ENCODE data around the gene OR2G2. TPM values are rescaled to one million over a fixed set of nuclear protein-coding genes. Genes with fewer than 3 reads are reported as not detected.

Gene OR2G2
- total RNA-seq, 2 donors from 2014 or later = not detected

DNA sequence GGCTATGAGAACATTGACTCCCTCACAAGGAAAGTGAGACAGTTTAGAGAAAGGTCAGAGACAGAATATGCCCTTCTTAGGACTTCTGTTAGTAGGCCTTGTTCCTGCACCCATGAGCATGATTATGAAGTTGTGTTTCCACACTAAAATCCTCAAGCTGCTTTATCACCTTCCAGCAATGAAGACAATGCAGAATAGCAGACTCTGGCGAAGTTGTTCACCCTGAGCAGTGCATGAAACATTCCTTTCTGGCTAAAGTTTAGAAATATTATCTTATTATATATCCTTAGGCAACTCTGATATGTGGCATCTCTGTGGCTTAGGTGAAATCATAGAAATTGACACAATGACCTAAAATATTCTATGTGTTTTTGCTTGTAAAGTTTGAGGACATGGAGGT, 13.9 kb upstream of the OR2G2 start:
- Histone ChIP-seq H3K4me1 (ENCODE audit: control insufficient read depth, insufficient read depth, low read length) (no peaks in the 10 kb centered on the region), H3K36me3 (ENCODE audit: control insufficient read depth, insufficient read depth, low read length) (no peaks in the 10 kb centered on the region), H3K4me3 (ENCODE audit: low read length) (no peak overlapping the region), H3K27ac (ENCODE audit: low read depth, low read length) (no peak overlapping the region), H3K27me3 (ENCODE audit: control insufficient read depth, insufficient read depth, low read length, poor library complexity, severe bottlenecking) (no peaks in the 10 kb centered on the region), H3K9ac (ENCODE audit: extremely low read depth, low read length, poor library complexity, severe bottlenecking) (no peak overlapping the region), H3K9me3 (ENCODE audit: control insufficient read depth, low read length) (no peaks in the 10 kb centered on the region)
- 86% methylated on average over 1 of the region's 1 CpG; no CpG with 5 or more reads in 1 of the 2 experiments for WGBS, 2 experiments (ENCODE audit: insufficient coverage in 1 of 2, insufficient read length in 1 of 2)
- no peaks in the 10 kb centered on the region for H3K36me3 Mint-ChIP-seq (ENCODE audit: low read depth)
- H3K27me3 Mint-ChIP-seq (ENCODE audit: insufficient read depth) = no peaks in the 10 kb centered on the region
- no peak overlapping the region for H3K4me3 Mint-ChIP-seq
- no peaks in the 10 kb centered on the region for H3K4me1 Mint-ChIP-seq
- peaks cover 9% of the 10 kb centered on the region for H3K9me3 Mint-ChIP-seq
- no peak overlapping the region for H3K27ac Mint-ChIP-seq
- no peak for DNase-seq
- TF ChIP-seq, protein P1, sequence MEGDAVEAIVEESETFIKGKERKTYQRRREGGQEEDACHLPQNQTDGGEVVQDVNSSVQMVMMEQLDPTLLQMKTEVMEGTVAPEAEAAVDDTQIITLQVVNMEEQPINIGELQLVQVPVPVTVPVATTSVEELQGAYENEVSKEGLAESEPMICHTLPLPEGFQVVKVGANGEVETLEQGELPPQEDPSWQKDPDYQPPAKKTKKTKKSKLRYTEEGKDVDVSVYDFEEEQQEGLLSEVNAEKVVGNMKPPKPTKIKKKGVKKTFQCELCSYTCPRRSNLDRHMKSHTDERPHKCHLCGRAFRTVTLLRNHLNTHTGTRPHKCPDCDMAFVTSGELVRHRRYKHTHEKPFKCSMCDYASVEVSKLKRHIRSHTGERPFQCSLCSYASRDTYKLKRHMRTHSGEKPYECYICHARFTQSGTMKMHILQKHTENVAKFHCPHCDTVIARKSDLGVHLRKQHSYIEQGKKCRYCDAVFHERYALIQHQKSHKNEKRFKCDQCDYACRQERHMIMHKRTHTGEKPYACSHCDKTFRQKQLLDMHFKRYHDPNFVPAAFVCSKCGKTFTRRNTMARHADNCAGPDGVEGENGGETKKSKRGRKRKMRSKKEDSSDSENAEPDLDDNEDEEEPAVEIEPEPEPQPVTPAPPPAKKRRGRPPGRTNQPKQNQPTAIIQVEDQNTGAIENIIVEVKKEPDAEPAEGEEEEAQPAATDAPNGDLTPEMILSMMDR (conservative IDR thresholded peaks at IDR 0.05) = no peak

DNA sequence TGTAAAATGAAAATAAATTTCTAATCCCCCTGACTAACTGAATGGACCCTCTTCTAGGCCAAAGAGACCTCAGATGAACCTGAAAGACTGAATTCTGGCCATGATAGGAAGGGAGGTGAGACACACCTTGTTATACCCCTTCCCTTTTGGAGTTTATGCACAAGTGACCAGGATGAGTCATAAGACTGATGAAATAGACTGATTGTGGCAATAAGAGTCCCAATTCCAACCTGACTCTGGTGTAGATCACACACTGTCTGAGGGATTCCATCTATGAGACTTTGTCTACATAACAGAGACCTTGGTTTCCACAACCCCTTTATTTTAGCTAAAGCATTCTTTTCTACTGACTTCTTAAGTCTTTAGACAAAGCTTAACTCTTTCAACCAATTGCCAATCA, 13.5 kb upstream of the OR2G2 start:
- H3K4me3 Mint-ChIP-seq = no peak overlapping the region
- no peaks in the 10 kb centered on the region for H3K36me3 Mint-ChIP-seq (ENCODE audit: low read depth)
- Histone ChIP-seq H3K9me3 (ENCODE audit: control insufficient read depth, low read length) (no peaks in the 10 kb centered on the region), H3K4me3 (ENCODE audit: low read length) (no peak overlapping the region), H3K4me1 (ENCODE audit: control insufficient read depth, insufficient read depth, low read length) (no peaks in the 10 kb centered on the region), H3K9ac (ENCODE audit: extremely low read depth, low read length, poor library complexity, severe bottlenecking) (no peak overlapping the region), H3K27ac (ENCODE audit: low read depth, low read length) (no peak overlapping the region), H3K27me3 (ENCODE audit: control insufficient read depth, insufficient read depth, low read length, poor library complexity, severe bottlenecking) (no peaks in the 10 kb centered on the region), H3K36me3 (ENCODE audit: control insufficient read depth, insufficient read depth, low read length) (no peaks in the 10 kb centered on the region)
- H3K4me1 Mint-ChIP-seq = no peaks in the 10 kb centered on the region
- no peaks in the 10 kb centered on the region for H3K27me3 Mint-ChIP-seq (ENCODE audit: insufficient read depth)
- TF ChIP-seq, protein P1 (conservative IDR thresholded peaks at IDR 0.05) = no peak
- no peak overlapping the region for H3K27ac Mint-ChIP-seq
- peaks cover 9% of the 10 kb centered on the region for H3K9me3 Mint-ChIP-seq
- no peak for DNase-seq

DNA sequence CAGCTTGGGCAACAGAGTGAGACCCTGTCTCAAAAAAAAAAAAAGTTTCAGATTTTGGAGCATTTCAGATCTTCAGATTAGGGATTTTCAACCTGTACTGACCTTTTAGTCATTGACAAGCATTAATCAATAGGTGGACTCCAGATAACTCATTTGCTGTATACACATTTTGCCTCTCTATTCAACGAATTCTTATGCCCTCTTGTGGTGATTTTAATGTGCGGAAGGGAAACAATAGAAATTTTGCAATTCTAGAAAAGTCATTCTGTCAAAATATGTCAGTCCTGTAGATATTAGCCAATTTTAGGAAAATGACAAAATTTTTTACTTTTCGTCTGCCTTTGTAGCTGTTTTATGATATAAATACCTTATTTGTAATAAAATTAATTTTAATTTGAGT, 11.6 kb upstream of the OR2G2 start:
- no peaks in the 10 kb centered on the region for H3K4me1 ChIP-seq (ENCODE audit: control insufficient read depth, insufficient read depth, low read length)
- Mint-ChIP-seq H3K9me3 (no peaks in the 10 kb centered on the region), H3K27ac (no peak overlapping the region), H3K4me1 (no peaks in the 10 kb centered on the region), H3K27me3 (ENCODE audit: insufficient read depth) (no peaks in the 10 kb centered on the region), H3K36me3 (ENCODE audit: low read depth) (no peaks in the 10 kb centered on the region), H3K4me3 (no peak overlapping the region)
- H3K9me3 ChIP-seq (ENCODE audit: control insufficient read depth, low read length) = no peaks in the 10 kb centered on the region
- WGBS, 2 experiments (ENCODE audit: insufficient coverage in 1 of 2, insufficient read length in 1 of 2) = 64 to 80% methylated on average over 1 to 3 of the region's 3 CpGs
- H3K4me3 ChIP-seq (ENCODE audit: low read length) = no peak overlapping the region
- TF ChIP-seq, protein P1 (conservative IDR thresholded peaks at IDR 0.05) = peak; percentile 75
- H3K27ac ChIP-seq (ENCODE audit: low read depth, low read length) = no peak overlapping the region
- DNase-seq = no peak
- H3K27me3 ChIP-seq (ENCODE audit: control insufficient read depth, insufficient read depth, low read length, poor library complexity, severe bottlenecking) = no peaks in the 10 kb centered on the region
- H3K9ac ChIP-seq (ENCODE audit: extremely low read depth, low read length, poor library complexity, severe bottlenecking) = no peak overlapping the region
- H3K36me3 ChIP-seq (ENCODE audit: control insufficient read depth, insufficient read depth, low read length) = no peaks in the 10 kb centered on the region
